ENCODE measurements around the gene SPIN1. TPM values are rescaled to one million over a fixed set of nuclear protein-coding genes. Genes with fewer than 3 reads are reported as not detected.

The SPIN1 gene
- total RNA-seq, 1 experiment from 2014 or later: 123 TPM

- CTCF ChIA-PET: no interaction called here
- Mint-ChIP-seq H3K4me1 (peaks cover 66% of the 10 kb centered on the region), H3K36me3 (peaks cover 52% of the 10 kb centered on the region), H3K27me3 (ENCODE audit: low read depth) (no peaks in the 10 kb centered on the region), H3K9me3 (peaks cover 23% of the 10 kb centered on the region), H3K4me3 (no peak overlapping the region), H3K27ac (peak overlapping the region; percentile 70; the same call in 1 of the 2 replicates)
- TF ChIP-seq IRF1 (CRISPR knock-in tag; IDR thresholded peaks at IDR 0.05) (no peak), ZMAT4 (CRISPR knock-in tag; IDR thresholded peaks at IDR 0.05) (no peak), JUN (CRISPR knock-in tag; IDR thresholded peaks at IDR 0.05) (no peak), ELF4 (CRISPR knock-in tag; IDR thresholded peaks at IDR 0.05; ENCODE audit: low read depth) (no peak), CREB1 (CRISPR knock-in tag; IDR thresholded peaks at IDR 0.05) (no peak), SP1 (CRISPR knock-in tag; conservative IDR thresholded peaks at IDR 0.05) (no peak), MYBL2 (CRISPR knock-in tag; IDR thresholded peaks at IDR 0.05) (no peak), ZNF512 (CRISPR knock-in tag; IDR thresholded peaks at IDR 0.05; ENCODE audit: borderline replicate concordance) (no peak), CTCF (IDR thresholded peaks at IDR 0.05) (no peak), ZNF396 (CRISPR knock-in tag; IDR thresholded peaks at IDR 0.05; ENCODE audit: borderline replicate concordance) (no peak), TEAD4 (CRISPR knock-in tag; IDR thresholded peaks at IDR 0.05) (no peak), USF1 (CRISPR knock-in tag; IDR thresholded peaks at IDR 0.05) (no peak), SMAD3 (CRISPR knock-in tag; IDR thresholded peaks at IDR 0.05; ENCODE audit: borderline replicate concordance) (no peak), E2F1 (CRISPR knock-in tag; IDR thresholded peaks at IDR 0.05) (no peak), TEAD1 (CRISPR knock-in tag; IDR thresholded peaks at IDR 0.05) (no peak), SOX15 (CRISPR knock-in tag; IDR thresholded peaks at IDR 0.05) (no peak)
- TF ChIP-seq, protein P1, sequence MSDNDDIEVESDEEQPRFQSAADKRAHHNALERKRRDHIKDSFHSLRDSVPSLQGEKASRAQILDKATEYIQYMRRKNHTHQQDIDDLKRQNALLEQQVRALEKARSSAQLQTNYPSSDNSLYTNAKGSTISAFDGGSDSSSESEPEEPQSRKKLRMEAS (CRISPR knock-in tag; IDR thresholded peaks at IDR 0.05): no peak
- POLR2A ChIA-PET: no interaction called here
- ATAC-seq: no peak
- no peak for DNase-seq (ENCODE audit: low spot score)
Measured at GRCh38 chr9:88421348-88421747, 33.1 kb downstream of the SPIN1 start.

DNA sequence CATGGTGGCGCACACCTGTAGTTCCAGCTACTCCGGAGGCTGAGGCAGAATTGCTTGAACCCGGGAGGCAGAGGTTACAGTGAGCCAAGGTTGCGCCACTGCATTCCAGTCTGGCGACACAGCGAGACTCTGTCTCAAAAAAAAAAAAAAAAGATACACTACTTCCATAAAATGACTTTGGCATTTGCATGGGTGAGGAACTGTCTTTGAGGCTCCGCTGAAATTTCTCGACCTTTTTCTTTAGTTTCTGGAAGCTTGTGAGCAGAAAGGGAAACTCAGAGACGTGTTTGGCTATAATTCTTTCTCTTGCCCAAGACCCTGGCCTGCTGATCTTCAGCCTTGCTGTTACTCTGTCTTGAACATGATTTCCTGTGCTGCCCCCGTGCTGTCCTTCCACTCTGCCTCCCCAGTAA is 37.3 kb downstream of the SPIN1 start:
- no peak for DNase-seq (ENCODE audit: low spot score)
- ChIA-PET CTCF (no interaction called here), POLR2A (no interaction called here)
- peak; percentile 32; the same call in 1 of the 2 replicates for ATAC-seq
- H3K27ac Mint-ChIP-seq: peak overlapping the region; percentile 28
- H3K4me3 Mint-ChIP-seq: no peak overlapping the region
- peaks cover 52% of the 10 kb centered on the region for H3K4me1 Mint-ChIP-seq
- peaks cover 6% of the 10 kb centered on the region for H3K9me3 Mint-ChIP-seq
- H3K36me3 Mint-ChIP-seq: peaks cover 33% of the 10 kb centered on the region
- no peaks in the 10 kb centered on the region for H3K27me3 Mint-ChIP-seq (ENCODE audit: low read depth)
- TF ChIP-seq SMAD3 (CRISPR knock-in tag; IDR thresholded peaks at IDR 0.05; ENCODE audit: borderline replicate concordance): no peak
- TF ChIP-seq ZNF423 (CRISPR knock-in tag; IDR thresholded peaks at IDR 0.05): no peak
- TF ChIP-seq RELA (CRISPR knock-in tag; IDR thresholded peaks at IDR 0.05; ENCODE audit: borderline replicate concordance): no peak
- no peak for TF ChIP-seq HMGA2 (CRISPR knock-in tag; IDR thresholded peaks at IDR 0.05)
- TF ChIP-seq NR3C1 (CRISPR knock-in tag; conservative IDR thresholded peaks at IDR 0.05; ENCODE audit: low read depth): no peak
- TF ChIP-seq JAZF1 (CRISPR knock-in tag; IDR thresholded peaks at IDR 0.05): no peak
- TF ChIP-seq, protein P2, sequence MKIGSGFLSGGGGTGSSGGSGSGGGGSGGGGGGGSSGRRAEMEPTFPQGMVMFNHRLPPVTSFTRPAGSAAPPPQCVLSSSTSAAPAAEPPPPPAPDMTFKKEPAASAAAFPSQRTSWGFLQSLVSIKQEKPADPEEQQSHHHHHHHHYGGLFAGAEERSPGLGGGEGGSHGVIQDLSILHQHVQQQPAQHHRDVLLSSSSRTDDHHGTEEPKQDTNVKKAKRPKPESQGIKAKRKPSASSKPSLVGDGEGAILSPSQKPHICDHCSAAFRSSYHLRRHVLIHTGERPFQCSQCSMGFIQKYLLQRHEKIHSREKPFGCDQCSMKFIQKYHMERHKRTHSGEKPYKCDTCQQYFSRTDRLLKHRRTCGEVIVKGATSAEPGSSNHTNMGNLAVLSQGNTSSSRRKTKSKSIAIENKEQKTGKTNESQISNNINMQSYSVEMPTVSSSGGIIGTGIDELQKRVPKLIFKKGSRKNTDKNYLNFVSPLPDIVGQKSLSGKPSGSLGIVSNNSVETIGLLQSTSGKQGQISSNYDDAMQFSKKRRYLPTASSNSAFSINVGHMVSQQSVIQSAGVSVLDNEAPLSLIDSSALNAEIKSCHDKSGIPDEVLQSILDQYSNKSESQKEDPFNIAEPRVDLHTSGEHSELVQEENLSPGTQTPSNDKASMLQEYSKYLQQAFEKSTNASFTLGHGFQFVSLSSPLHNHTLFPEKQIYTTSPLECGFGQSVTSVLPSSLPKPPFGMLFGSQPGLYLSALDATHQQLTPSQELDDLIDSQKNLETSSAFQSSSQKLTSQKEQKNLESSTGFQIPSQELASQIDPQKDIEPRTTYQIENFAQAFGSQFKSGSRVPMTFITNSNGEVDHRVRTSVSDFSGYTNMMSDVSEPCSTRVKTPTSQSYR (CRISPR knock-in tag; IDR thresholded peaks at IDR 0.05): no peak
- TF ChIP-seq ETV6 (CRISPR knock-in tag; IDR thresholded peaks at IDR 0.05): no peak
- no peak for TF ChIP-seq IRF1 (CRISPR knock-in tag; IDR thresholded peaks at IDR 0.05)

Measured in WTC11 (cell line).